Muscle layer of duodenum (tissue), 2 donors: ENCODE results near the gene HIPK2.
"Not testable (repeated sequence)": the region's sequence is repeated elsewhere in the genome, so short reads cannot be mapped to it uniquely, and the experiment has no call there.

ENCODE experiments used
- H3K27ac ChIP-seq: one replicate; pipeline ENCODE4 v1.7.0; 2013; ENCODE audit warnings: mild to moderate bottlenecking, low read length
- H3K27me3 ChIP-seq: one replicate; pipeline ENCODE4 v1.7.0; 2013; ENCODE audit warnings: low read depth, mild to moderate bottlenecking, control low read depth, low read length
- H3K36me3 ChIP-seq, 2 donors: one replicate each; pipeline ENCODE4 v1.7.0; 2013; ENCODE audit warnings: low read length in 2 of 2, control low read depth in 1 of 2, mild to moderate bottlenecking in 1 of 2; ENCODE audit not compliant: insufficient read depth in 2 of 2, control insufficient read depth in 1 of 2
- H3K4me1 ChIP-seq, 2 donors: one replicate each; pipeline ENCODE4 v1.7.0; 2013; ENCODE audit warnings: low read length in 2 of 2, mild to moderate bottlenecking in 2 of 2, control low read depth in 1 of 2, moderate library complexity in 1 of 2; ENCODE audit not compliant: insufficient read depth in 2 of 2, control insufficient read depth in 1 of 2
- H3K4me3 ChIP-seq, 2 donors: one replicate each; pipeline ENCODE4 v1.7.0; 2013; ENCODE audit warnings: low read length in 2 of 2, low read depth in 1 of 2, mild to moderate bottlenecking in 1 of 2
- H3K9me3 ChIP-seq, 2 donors: one replicate each; pipeline ENCODE4 v1.7.0; 2013; ENCODE audit warnings: low read length in 2 of 2, control low read depth in 1 of 2, mild to moderate bottlenecking in 1 of 2; ENCODE audit not compliant: control insufficient read depth in 1 of 2
- donor health status: healthy.

The HIPK2 gene

DNA sequence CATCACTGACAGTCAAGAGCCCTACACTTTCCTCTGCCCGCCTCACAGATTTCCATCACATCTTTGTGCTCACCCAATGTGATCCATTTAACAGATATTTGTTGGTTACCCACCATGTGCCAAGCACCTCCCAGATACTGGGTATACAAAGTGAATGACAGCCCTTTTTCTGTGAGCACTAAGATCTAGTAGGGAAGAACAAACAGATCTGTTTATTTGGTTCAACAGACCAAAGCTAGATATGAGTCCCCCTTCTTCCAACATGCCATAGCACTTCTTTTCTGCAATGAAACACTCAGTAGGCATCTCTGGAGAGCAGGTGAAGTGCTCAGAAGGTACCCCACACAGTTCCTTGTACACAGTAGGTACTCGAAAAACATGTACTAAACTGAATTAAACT is 101.4 kb downstream of the HIPK2 start:
- Histone ChIP-seq H3K27me3 (no peaks in the 10 kb centered on the region), H3K4me1 (peaks cover 11 to 18% of the 10 kb centered on the region in 2 donors), H3K4me3 (no peak overlapping the region), H3K36me3 (peaks cover 0 to 6% of the 10 kb centered on the region in 2 donors), H3K9me3 (no peaks in the 10 kb centered on the region), H3K27ac (no peak overlapping the region)

DNA sequence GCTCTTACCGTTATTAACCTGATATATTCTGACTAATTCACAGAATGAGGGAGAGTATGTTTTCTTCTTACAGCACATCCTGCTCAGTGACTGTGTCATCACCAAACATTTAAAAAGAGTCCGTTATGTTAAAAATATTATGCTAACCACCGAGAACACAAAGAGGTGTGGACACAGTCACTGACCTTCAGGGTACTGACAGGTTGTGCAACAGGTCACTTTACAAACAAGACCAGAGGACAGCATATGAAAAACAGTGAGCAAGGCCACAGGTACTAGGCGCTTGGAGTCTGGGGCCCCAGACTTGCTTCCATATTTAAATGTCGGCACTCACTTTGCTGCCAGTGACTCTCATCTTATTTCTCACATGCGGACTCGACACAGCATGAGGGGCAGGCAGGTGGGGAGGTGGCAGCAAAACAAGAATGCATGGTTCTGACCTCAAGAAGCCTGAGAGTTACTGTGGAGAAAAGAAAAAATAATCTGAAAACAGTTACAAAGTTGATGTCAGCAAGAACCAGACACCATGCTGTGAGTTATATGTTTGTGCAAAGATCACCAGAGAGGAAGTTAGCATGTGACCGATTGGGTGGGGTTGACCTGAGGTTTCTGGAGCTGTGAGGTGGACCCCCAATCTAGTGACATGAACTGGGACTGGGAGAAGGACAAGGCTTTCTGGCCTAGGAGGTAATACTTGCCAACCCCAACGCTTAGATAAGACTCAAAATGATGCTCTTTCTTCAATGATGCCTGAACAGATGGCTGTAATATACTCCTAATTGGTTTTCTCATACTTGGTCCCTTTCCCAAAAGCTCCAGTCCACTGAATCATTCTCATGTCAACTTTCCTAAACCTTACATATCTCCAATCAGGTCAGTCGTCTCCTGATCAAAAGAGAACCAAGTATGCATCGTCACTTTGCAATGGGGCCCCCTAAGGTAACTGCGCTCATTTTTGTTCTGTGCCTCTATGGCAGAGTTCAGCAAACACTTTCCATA is 102.4 kb downstream of the HIPK2 start:
- no peak overlapping the region for H3K4me3 ChIP-seq
- peaks cover 6 to 13% of the 10 kb centered on the region in 2 donors for H3K4me1 ChIP-seq
- H3K27me3 ChIP-seq = no peaks in the 10 kb centered on the region
- H3K9me3 ChIP-seq = no peaks in the 10 kb centered on the region
- H3K36me3 ChIP-seq = peaks cover 0 to 5% of the 10 kb centered on the region in 2 donors
- no peak overlapping the region for H3K27ac ChIP-seq

DNA sequence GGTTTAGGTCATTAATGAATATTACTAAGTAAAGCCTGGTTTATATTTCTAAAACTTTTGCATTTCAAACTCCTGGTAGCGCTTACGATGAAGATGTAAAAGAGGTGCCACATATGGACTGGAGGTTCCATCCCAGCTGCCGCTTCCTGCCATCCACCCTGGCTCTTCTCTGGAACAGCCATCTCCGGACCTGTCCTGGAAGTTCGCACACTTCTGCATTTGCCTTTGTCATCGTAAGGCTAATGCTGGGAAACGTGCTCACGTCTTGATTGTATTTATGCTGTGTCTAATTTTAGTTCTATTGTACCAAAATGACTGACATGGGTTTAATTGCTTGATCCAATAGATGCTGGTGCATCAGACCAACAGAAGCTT is 103.1 kb downstream of the HIPK2 start:
- Histone ChIP-seq H3K27me3 (no peaks in the 10 kb centered on the region), H3K4me3 (no peak overlapping the region), H3K4me1 (peaks cover 0 to 6% of the 10 kb centered on the region in 2 donors), H3K9me3 (no peaks in the 10 kb centered on the region), H3K36me3 (no peaks in the 10 kb centered on the region), H3K27ac (no peak overlapping the region)

DNA sequence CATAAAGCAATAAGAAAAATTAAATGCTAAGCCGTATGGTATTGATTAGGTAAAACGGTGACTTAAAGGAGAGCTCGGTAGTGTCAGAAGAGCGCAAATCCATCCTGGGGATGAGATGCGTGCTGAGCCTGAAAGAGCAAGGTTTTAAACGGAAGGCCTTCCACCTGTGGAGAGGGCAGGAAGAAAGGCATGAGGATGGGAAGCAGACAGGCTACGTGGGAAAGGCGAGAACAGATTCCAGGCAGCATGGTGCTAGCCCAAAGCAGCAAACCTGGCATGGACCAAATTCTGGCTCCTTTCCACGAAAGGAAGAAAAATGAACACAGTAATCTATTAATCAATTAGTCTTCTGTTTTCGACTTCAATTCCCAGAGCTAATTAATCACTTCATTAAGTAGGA is 103.5 kb downstream of the HIPK2 start:
- no peak overlapping the region for H3K27ac ChIP-seq
- H3K36me3 ChIP-seq = no peaks in the 10 kb centered on the region
- H3K4me1 ChIP-seq = peaks cover 0 to 2% of the 10 kb centered on the region in 2 donors
- H3K9me3 ChIP-seq = no peaks in the 10 kb centered on the region
- no peak overlapping the region for H3K4me3 ChIP-seq
- no peaks in the 10 kb centered on the region for H3K27me3 ChIP-seq

DNA sequence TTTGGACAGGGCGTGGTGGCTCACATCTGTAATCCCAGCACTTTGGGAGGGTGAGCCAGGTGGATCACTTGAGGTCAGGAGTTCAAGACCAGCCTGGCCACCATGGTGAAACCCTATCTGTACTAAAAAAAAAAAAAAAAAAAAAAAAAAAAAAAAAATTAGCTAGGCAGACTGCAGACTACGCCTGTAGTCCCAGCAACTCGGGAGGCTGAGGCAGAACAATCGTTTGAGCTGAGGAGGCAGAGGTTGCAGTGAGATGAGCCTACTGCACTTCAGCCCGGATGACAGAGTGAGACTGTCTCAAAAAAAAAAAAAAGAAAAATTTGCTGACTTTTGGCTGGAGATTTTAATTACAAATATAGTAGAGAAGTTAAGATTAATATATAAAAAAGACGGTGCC is 104.0 kb downstream of the HIPK2 start:
- Histone ChIP-seq H3K27me3 (no peaks in the 10 kb centered on the region), H3K4me3 (no peak overlapping the region), H3K36me3 (no peaks in the 10 kb centered on the region), H3K4me1 (no peaks in the 10 kb centered on the region), H3K9me3 (no peaks in the 10 kb centered on the region), H3K27ac (no peak overlapping the region)

DNA sequence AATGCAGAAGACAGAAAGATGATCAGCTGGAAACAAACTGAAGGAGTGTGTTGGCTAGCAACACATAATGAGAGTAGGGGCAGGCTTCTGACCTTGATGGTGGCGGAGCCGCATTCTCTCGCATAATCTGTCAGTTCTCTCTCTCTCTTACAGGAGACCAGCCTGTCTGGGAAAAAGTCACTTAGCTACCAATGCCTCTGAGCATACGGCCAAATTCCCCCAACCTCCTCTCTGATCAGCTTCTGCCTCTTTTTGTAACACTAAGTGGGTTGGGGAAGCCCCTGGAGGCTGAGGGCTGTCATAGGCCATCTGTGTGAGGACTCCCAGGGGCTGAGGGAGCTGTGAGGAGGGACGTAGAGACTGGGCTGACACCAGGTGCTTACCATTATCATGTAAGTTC is 104.6 kb downstream of the HIPK2 start:
- Histone ChIP-seq H3K4me3 (no peak overlapping the region), H3K36me3 (no peaks in the 10 kb centered on the region), H3K4me1 (no peaks in the 10 kb centered on the region), H3K27ac (no peak overlapping the region), H3K27me3 (no peaks in the 10 kb centered on the region), H3K9me3 (no peaks in the 10 kb centered on the region)

DNA sequence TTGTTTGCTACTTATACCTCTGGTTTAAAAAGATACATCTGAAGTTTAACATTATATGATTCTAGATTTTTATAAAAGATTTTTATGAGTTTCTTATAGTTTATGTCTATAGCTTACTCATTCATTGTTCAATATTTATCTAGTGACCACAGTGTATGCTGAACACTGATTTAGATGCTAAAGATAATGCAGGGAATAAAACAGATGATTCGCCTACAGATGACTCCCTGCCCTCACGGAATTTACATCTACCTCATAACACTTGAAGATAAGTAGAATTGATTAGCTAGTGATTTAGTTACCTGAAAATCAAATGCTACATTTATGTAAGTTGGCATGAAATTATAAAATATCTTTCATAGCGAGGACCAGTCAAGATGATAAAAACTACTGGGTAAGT is 105.8 kb downstream of the HIPK2 start:
- Histone ChIP-seq H3K4me1 (no peaks in the 10 kb centered on the region), H3K36me3 (no peaks in the 10 kb centered on the region), H3K4me3 (no peak overlapping the region), H3K27me3 (no peaks in the 10 kb centered on the region), H3K27ac (no peak overlapping the region), H3K9me3 (no peaks in the 10 kb centered on the region)

DNA sequence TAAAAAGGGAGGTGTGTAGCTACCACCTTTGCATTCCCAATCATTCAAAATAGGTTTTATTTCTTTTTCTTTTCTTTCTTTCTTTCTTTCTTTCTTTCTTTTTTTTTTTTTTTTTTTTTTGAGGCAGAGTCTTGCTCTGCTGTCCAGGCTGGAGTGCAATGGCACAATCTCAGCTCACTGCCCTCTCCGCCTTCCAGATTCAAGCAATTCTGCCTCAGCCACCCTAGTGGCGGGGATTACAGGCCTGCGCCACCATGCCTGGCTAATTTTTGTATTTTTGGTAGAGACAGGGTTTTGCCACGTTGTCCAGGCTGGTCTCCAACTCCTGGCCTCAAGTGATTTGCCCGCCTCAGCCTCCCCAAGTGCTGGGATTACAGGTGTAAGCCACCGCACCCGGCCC is 107.1 kb downstream of the HIPK2 start:
- H3K27me3 ChIP-seq, H3K27ac ChIP-seq, H3K36me3 ChIP-seq, H3K4me1 ChIP-seq, H3K4me3 ChIP-seq, H3K9me3 ChIP-seq: not testable (repeated sequence)

DNA sequence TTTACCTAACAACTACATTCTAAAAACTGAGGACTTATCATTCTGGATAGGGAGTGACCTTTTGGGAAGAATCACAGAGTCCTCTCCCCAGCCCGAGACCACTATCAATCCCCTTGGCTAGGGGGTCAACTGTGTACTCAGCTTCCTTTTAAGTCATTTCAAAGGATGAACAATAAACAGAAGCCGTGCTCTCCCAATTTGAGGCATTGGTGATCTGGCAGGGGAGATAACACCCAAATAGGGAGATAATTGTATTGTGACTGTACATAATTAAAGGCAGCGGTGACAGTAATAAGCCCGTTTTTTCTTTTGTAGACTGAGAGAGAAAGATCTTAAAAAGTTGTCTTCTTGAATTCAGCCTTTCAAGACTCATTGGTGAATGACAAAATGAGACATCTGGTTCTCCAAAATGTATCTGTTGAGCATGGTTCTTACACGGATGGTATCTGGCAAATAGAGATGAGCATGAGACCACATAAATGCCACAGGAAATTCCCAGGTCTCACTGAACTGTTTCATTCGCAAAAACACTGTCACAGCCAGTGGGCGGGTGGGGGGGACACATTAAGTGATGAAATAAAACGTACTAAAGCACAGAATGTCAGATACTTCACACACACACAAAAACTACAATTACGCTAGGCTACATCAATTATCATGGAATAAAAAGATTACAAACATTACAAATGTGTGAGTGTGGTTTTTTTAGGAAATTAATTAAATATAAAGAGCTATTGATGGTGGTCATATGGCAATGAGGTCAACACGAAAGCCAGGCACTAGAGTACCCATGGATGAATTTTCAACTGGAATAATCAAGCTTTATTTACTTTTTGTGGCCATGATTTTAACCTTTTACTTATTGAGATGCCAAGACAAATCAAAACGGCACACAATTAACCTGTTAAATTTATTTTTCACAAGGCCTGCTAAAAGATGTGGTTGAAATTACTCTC is 108.4 kb downstream of the HIPK2 start:
- no peak overlapping the region for H3K4me3 ChIP-seq
- H3K4me1 ChIP-seq = no peaks in the 10 kb centered on the region
- H3K27ac ChIP-seq = no peak overlapping the region
- H3K9me3 ChIP-seq = no peaks in the 10 kb centered on the region
- no peaks in the 10 kb centered on the region for H3K27me3 ChIP-seq
- no peaks in the 10 kb centered on the region for H3K36me3 ChIP-seq

DNA sequence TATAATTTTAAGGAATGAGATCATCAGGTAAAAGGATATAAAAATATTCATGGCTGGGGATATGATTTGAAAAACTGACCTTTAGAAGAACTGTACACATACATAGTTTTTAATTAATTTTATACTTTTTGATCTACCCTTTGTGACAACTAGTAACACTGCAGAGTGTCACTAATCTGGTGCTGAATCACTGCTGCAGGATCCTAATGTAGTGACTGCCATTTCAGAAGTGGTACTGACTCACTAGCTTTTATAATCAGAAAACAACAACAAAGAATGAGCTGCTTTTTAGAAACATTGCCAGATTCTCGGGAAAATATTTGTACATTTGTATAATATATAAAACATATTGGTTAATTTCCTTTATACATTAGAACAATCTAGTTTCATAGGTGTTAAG is 110.4 kb downstream of the HIPK2 start:
- H3K4me1 ChIP-seq = peaks cover 0 to 4% of the 10 kb centered on the region in 2 donors
- H3K4me3 ChIP-seq = no peak overlapping the region
- no peaks in the 10 kb centered on the region for H3K9me3 ChIP-seq
- H3K27ac ChIP-seq = no peak overlapping the region
- no peaks in the 10 kb centered on the region for H3K36me3 ChIP-seq
- no peaks in the 10 kb centered on the region for H3K27me3 ChIP-seq

DNA sequence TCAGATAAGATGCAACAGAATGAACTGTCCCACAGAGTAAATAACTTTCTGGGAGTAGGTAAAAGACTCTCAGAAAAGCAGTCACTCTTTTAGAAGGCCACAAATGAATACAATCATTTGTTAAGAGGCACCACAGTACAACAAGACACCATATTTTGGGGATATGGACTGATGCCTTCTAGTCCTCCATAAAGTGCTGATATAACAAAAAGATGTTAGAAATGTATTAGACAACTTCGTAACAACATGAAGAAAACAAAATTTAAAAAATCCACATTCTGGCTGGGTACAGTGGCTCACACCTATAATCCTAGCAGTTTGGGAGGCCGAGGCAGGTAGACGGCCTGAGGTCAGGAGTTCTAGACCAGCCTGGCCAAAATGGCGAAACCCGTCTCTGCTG is 111.3 kb downstream of the HIPK2 start:
- Histone ChIP-seq H3K4me3 (no peak overlapping the region), H3K9me3 (no peaks in the 10 kb centered on the region), H3K27ac (no peak overlapping the region), H3K27me3 (no peaks in the 10 kb centered on the region), H3K4me1 (peaks cover 0 to 4% of the 10 kb centered on the region in 2 donors), H3K36me3 (no peaks in the 10 kb centered on the region)
